Dermis blood vessel endothelial cell (primary cell): Measurements from ENCODE around the gene SCYGR5. TPM values are rescaled to one million over a fixed set of nuclear protein-coding genes. Genes with fewer than 3 reads are reported as not detected.

Source experiments
- DNase-seq: peaks from one replicate; pipeline ENCODE4 v3.0.0; 2010
- total RNA-seq: library from RNA; depleted of rRNA; stranded (reverse); fragments of >200 nt; gene quantifications from 2 replicates; pipeline ENCODE4 v1.2.3, GENCODE V29; 2014

SCYGR5 gene
- total RNA-seq, 1 donor from 2014 or later = not detected

GRCh38 chr2:227674485-227674884 is 7.9 kb downstream of the SCYGR5 start:
- no peak for DNase-seq

GRCh38 chr2:227677928-227678327 is 11.3 kb downstream of the SCYGR5 start:
- DNase-seq = no peak

- DNase-seq = no peak
Measured at GRCh38 chr2:227684258-227684657, 17.7 kb downstream of the SCYGR5 start.

GRCh38 chr2:227687189-227687588 is 20.6 kb downstream of the SCYGR5 start:
- no peak for DNase-seq

GRCh38 chr2:227696990-227697679 is 30.5 kb downstream of the SCYGR5 start:
- DNase-seq = no peak

GRCh38 chr2:227701556-227701955 is 35.0 kb downstream of the SCYGR5 start:
- no peak for DNase-seq

- no peak for DNase-seq
Measured at GRCh38 chr2:227703280-227703732, 36.7 kb downstream of the SCYGR5 start.

GRCh38 chr2:227703961-227704360 is 37.4 kb downstream of the SCYGR5 start:
- DNase-seq = no peak

- no peak for DNase-seq
Measured at GRCh38 chr2:227706859-227707258, 40.3 kb downstream of the SCYGR5 start.

- no peak for DNase-seq
Measured at GRCh38 chr2:227707390-227707789, 40.8 kb downstream of the SCYGR5 start.

GRCh38 chr2:227710986-227711385 is 44.4 kb downstream of the SCYGR5 start:
- no peak for DNase-seq

- DNase-seq = no peak
Measured at GRCh38 chr2:227713291-227713690, 46.7 kb downstream of the SCYGR5 start.

- DNase-seq = no peak
Measured at GRCh38 chr2:227716501-227716900, 49.9 kb downstream of the SCYGR5 start.

Other genes starting within 250 kb of the SCYGR5 start
- 45.9 and 74.0 TPM in 2 replicates for gene AGFG1, start 194.6 kb upstream of the SCYGR5 start, total RNA-seq
- gene SCYGR2, start 67.9 kb upstream of the SCYGR5 start, total RNA-seq = not detected in 2 replicates
- not detected in 2 replicates for gene SCYGR3, start 52.0 kb upstream of the SCYGR5 start, total RNA-seq
- gene SCYGR4, start 49.3 kb upstream of the SCYGR5 start, total RNA-seq = not detected in 2 replicates
- 0.14 TPM in 1 of 2 replicates, not detected in the other for gene SLC19A3, start 51.2 kb downstream of the SCYGR5 start, total RNA-seq
- gene SCYGR6, start 58.0 kb downstream of the SCYGR5 start, total RNA-seq = not detected in 2 replicates
- gene SCYGR7, start 61.5 kb downstream of the SCYGR5 start, total RNA-seq = not detected in 2 replicates
- not detected in 2 replicates for gene SCYGR8, start 79.1 kb downstream of the SCYGR5 start, total RNA-seq
- gene CCL20, start 147.0 kb downstream of the SCYGR5 start, total RNA-seq = 0.65 and 1.0 TPM in 2 replicates
- 0.51 TPM in 1 of 2 replicates, not detected in the other for gene DAW1, start 204.8 kb downstream of the SCYGR5 start, total RNA-seq